Measurements from ENCODE around the gene FRYL.

Gene FRYL

GRCh38 chr4:48704091-48704802 is 75.8 kb downstream of the FRYL start:
- TF ChIP-seq ZBTB7A (IDR thresholded peaks at IDR 0.05; ENCODE audit: low read depth) (no peak), YY1 (IDR thresholded peaks at IDR 0.05; ENCODE audit: low read depth) (no peak), EP300 (IDR thresholded peaks at IDR 0.05; ENCODE audit: borderline replicate concordance) (no peak), RAD21 (IDR thresholded peaks at IDR 0.05; ENCODE audit: low read depth) (no peak), TAF1 (IDR thresholded peaks at IDR 0.05; ENCODE audit: low read depth) (no peak)
- TF ChIP-seq, protein P1, sequence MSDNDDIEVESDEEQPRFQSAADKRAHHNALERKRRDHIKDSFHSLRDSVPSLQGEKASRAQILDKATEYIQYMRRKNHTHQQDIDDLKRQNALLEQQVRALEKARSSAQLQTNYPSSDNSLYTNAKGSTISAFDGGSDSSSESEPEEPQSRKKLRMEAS (IDR thresholded peaks at IDR 0.05), result no peak
- TF ChIP-seq, protein P2, sequence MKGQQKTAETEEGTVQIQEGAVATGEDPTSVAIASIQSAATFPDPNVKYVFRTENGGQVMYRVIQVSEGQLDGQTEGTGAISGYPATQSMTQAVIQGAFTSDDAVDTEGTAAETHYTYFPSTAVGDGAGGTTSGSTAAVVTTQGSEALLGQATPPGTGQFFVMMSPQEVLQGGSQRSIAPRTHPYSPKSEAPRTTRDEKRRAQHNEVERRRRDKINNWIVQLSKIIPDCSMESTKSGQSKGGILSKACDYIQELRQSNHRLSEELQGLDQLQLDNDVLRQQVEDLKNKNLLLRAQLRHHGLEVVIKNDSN (IDR thresholded peaks at IDR 0.05), result no peak
- TF ChIP-seq, protein P3, sequence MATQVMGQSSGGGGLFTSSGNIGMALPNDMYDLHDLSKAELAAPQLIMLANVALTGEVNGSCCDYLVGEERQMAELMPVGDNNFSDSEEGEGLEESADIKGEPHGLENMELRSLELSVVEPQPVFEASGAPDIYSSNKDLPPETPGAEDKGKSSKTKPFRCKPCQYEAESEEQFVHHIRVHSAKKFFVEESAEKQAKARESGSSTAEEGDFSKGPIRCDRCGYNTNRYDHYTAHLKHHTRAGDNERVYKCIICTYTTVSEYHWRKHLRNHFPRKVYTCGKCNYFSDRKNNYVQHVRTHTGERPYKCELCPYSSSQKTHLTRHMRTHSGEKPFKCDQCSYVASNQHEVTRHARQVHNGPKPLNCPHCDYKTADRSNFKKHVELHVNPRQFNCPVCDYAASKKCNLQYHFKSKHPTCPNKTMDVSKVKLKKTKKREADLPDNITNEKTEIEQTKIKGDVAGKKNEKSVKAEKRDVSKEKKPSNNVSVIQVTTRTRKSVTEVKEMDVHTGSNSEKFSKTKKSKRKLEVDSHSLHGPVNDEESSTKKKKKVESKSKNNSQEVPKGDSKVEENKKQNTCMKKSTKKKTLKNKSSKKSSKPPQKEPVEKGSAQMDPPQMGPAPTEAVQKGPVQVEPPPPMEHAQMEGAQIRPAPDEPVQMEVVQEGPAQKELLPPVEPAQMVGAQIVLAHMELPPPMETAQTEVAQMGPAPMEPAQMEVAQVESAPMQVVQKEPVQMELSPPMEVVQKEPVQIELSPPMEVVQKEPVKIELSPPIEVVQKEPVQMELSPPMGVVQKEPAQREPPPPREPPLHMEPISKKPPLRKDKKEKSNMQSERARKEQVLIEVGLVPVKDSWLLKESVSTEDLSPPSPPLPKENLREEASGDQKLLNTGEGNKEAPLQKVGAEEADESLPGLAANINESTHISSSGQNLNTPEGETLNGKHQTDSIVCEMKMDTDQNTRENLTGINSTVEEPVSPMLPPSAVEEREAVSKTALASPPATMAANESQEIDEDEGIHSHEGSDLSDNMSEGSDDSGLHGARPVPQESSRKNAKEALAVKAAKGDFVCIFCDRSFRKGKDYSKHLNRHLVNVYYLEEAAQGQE (IDR thresholded peaks at IDR 0.05; ENCODE audit: low read depth), result no peak

- TF ChIP-seq CEBPB (IDR thresholded peaks at IDR 0.05), result peak; percentile 77
- TF ChIP-seq, protein P1 (IDR thresholded peaks at IDR 0.05), result no peak
Observed at GRCh38 chr4:48699475-48699874, 80.6 kb downstream of the FRYL start.

GRCh38 chr4:48698029-48698971 is 81.8 kb downstream of the FRYL start:
- TF ChIP-seq TEAD4 (IDR thresholded peaks at IDR 0.05) (peak; percentile 58; the same call in 1 of the 2 replicates), NFIC (IDR thresholded peaks at IDR 0.05) (peak; percentile 71; the same call in 1 of the 2 replicates), CEBPB (IDR thresholded peaks at IDR 0.05) (peak; percentile 89)
- TF ChIP-seq, protein P3 (IDR thresholded peaks at IDR 0.05; ENCODE audit: low read depth), result no peak

DNA sequence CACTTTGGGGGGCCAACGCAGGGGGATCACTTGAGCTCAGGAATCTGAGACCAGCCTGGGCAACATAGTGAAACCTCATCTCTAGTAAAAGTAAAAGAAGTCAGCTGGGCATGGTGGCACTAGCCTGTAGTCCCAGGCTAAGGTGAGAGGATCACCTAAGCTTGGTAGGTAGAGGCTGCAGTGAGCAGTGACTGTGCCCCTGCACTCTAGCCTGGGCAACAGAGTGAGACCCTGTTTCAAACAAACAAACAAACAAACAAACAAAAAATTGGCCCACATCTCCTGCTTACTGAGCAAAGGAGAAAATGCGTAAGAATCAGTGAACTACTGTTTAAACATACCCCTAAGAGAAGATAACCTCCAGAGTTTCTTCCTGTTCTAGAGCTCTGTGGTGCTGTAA is 85.3 kb downstream of the FRYL start:
- TF ChIP-seq YY1 (IDR thresholded peaks at IDR 0.05; ENCODE audit: low read depth), result no peak
- TF ChIP-seq, protein P3 (IDR thresholded peaks at IDR 0.05; ENCODE audit: low read depth), result no peak
- TF ChIP-seq TCF12 (IDR thresholded peaks at IDR 0.05; ENCODE audit: low read depth), result no peak
- no peak for TF ChIP-seq RAD21 (IDR thresholded peaks at IDR 0.05; ENCODE audit: low read depth)
- TF ChIP-seq NFIC (IDR thresholded peaks at IDR 0.05), result no peak
- TF ChIP-seq, protein P1 (IDR thresholded peaks at IDR 0.05), result no peak
- no peak for TF ChIP-seq FOXM1 (IDR thresholded peaks at IDR 0.05; ENCODE audit: borderline replicate concordance, low read depth)
- no peak for TF ChIP-seq CEBPB (IDR thresholded peaks at IDR 0.05)
- no peak for TF ChIP-seq ZBTB7A (IDR thresholded peaks at IDR 0.05; ENCODE audit: low read depth)
- TF ChIP-seq EGR1 (IDR thresholded peaks at IDR 0.05), result no peak
- TF ChIP-seq EP300 (IDR thresholded peaks at IDR 0.05; ENCODE audit: borderline replicate concordance), result no peak
- TF ChIP-seq TAF1 (IDR thresholded peaks at IDR 0.05; ENCODE audit: low read depth), result no peak
- TF ChIP-seq, protein P2 (IDR thresholded peaks at IDR 0.05), result no peak
- no peak for TF ChIP-seq CREB1 (IDR thresholded peaks at IDR 0.05; ENCODE audit: low read depth)
- TF ChIP-seq TEAD4 (IDR thresholded peaks at IDR 0.05), result no peak
